NCI-H146 treated with DMSO at 0.1 percent for 48 hours (cell line): Measurements from ENCODE around the gene RNF187.
"Not testable (repeated sequence)": the region's sequence is repeated elsewhere in the genome, so short reads cannot be mapped to it uniquely, and the experiment has no call there.

ENCODE experiments used
- DNase-seq: peaks from one replicate; lab custom pipeline; 2025; ENCODE audit not compliant: unreplicated experiment; lab: John Stamatoyannopoulos, UW

The RNF187 gene

GRCh38 chr1:228459091-228459993, 27.8 kb upstream of the RNF187 start:
- peak; percentile 64 for DNase-seq

- no peak for DNase-seq
Observed at GRCh38 chr1:228460821-228461220, 26.4 kb upstream of the RNF187 start.

- DNase-seq = no peak
Observed at GRCh38 chr1:228462560-228462959, 24.6 kb upstream of the RNF187 start.

GRCh38 chr1:228463009-228463558, 24.1 kb upstream of the RNF187 start:
- DNase-seq = no peak

- peak; percentile 37 for DNase-seq
Observed at GRCh38 chr1:228463559-228464455, 23.4 kb upstream of the RNF187 start.

- peak; percentile 86 for DNase-seq
Observed at GRCh38 chr1:228464487-228464983, 22.6 kb upstream of the RNF187 start.

- DNase-seq = no peak
Observed at GRCh38 chr1:228465141-228465540, 22.0 kb upstream of the RNF187 start.

GRCh38 chr1:228465571-228466146, 21.5 kb upstream of the RNF187 start:
- no peak for DNase-seq

GRCh38 chr1:228468188-228468587, 19.0 kb upstream of the RNF187 start:
- not testable (repeated sequence) for DNase-seq

GRCh38 chr1:228469413-228470162, 17.6 kb upstream of the RNF187 start:
- DNase-seq = no peak

- DNase-seq = no peak
Observed at GRCh38 chr1:228471154-228471761, 15.9 kb upstream of the RNF187 start.

- no peak for DNase-seq
Observed at GRCh38 chr1:228471762-228472398, 15.3 kb upstream of the RNF187 start.

- DNase-seq = no peak
Observed at GRCh38 chr1:228472655-228473054, 14.5 kb upstream of the RNF187 start.

- DNase-seq = no peak
Observed at GRCh38 chr1:228474507-228474906, 12.7 kb upstream of the RNF187 start.

- no peak for DNase-seq
Observed at GRCh38 chr1:228475812-228476211, 11.4 kb upstream of the RNF187 start.

GRCh38 chr1:228477263-228477662, 9.9 kb upstream of the RNF187 start:
- no peak for DNase-seq

GRCh38 chr1:228478326-228478725, 8.9 kb upstream of the RNF187 start:
- no peak for DNase-seq

GRCh38 chr1:228478912-228479711, 8.1 kb upstream of the RNF187 start:
- no peak for DNase-seq

GRCh38 chr1:228483789-228484188, 3.4 kb upstream of the RNF187 start:
- no peak for DNase-seq
